GM21447 (cell line): ENCODE data around the gene EPN3.

Experiments
- ATAC-seq: cut with Tn5 transposase; IDR thresholded peaks from one replicate; pipeline ENCODE4 v1.9.1; 2021; ENCODE audit not compliant: unreplicated experiment

Gene EPN3

DNA sequence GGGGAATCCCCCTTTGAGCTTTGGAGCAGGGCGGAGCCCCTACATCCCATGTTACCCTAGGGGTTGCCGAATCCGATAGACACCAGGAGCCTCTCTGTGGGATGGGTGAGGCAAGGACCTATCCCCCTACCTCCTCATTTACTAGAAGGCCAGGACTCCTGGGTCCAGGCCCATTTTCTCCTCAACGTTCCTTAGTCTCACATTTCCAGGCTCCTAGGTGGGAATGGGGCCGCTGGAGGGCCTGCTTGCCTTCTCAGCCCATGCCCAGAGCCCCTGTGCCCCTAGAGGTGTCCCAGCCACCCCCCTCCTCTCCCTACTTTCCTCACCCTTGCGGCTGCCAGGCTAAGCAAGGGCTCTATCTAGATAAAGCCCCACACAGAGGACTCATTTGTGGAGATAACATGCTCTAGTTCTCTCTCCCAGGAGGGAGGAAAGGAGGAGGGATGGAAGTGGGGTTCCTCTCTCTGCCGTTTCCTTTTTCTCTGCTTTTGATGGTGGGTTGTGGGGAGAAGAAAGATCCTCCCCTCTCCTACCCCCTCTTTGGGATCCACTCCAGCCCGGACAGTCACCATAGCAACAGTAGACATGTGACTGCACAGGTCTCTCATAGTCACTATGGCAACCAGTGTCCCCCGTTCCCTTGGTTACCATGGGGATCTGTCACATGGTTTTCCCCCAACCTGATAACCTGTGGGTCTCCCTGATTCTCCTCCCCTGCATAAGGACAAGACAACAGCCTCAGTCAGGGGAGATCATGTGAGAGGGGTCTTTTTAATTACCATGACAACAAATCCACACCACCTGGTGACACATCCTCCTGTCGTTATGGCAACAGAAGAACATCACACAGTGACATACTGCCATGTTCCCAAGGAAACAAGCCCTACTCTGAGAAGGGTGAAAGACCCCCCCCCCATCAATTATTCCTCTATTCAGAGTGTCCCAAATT is 33.1 kb downstream of the EPN3 start:
- ATAC-seq: no peak

- no peak for ATAC-seq
Measured at GRCh38 chr17:50566886-50567285, 34.4 kb downstream of the EPN3 start.

GRCh38 chr17:50568659-50569058 is 36.1 kb downstream of the EPN3 start:
- ATAC-seq: no peak

DNA sequence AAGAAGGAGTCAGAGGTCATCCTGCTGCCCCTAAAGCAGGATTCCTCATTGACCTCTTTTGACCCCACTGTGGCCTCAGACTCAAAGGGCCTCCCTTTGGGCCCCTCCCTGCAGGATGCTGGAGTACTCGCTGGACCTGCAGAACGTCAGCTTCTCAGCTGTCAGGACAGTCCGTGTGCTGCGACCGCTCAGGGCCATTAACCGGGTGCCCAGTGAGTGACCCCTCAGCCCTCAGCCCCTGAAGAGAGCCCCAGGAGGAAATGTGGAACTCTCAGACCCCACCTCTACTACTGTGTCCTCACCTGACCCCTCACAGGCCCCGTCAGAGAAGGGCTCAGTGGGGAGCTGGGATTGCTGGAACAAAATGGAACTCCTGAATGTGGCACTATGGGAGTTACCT is 37.1 kb downstream of the EPN3 start:
- ATAC-seq: no peak

- no peak for ATAC-seq
Measured at GRCh38 chr17:50570032-50570431, 37.5 kb downstream of the EPN3 start.

GRCh38 chr17:50570528-50570927 is 38.0 kb downstream of the EPN3 start:
- ATAC-seq: no peak

DNA sequence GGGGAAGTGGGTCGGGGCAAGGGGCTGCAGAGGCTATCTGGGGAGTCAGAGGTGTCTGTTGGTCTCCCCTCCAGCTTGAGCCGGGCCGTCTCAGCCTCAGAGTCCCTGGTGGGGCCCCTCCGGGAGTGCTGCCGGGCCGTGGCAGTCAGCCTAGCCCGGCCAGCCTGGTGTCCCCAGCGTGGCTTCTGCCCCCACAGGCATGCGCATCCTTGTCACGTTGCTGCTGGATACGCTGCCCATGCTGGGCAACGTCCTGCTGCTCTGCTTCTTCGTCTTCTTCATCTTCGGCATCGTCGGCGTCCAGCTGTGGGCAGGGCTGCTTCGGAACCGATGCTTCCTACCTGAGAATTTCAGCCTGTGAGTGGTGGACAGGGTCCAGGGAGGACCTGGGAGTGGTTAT is 39.1 kb downstream of the EPN3 start:
- ATAC-seq: no peak

GRCh38 chr17:50572541-50572940 is 40.0 kb downstream of the EPN3 start:
- no peak for ATAC-seq

GRCh38 chr17:50573866-50574611 is 41.5 kb downstream of the EPN3 start:
- no peak for ATAC-seq

DNA sequence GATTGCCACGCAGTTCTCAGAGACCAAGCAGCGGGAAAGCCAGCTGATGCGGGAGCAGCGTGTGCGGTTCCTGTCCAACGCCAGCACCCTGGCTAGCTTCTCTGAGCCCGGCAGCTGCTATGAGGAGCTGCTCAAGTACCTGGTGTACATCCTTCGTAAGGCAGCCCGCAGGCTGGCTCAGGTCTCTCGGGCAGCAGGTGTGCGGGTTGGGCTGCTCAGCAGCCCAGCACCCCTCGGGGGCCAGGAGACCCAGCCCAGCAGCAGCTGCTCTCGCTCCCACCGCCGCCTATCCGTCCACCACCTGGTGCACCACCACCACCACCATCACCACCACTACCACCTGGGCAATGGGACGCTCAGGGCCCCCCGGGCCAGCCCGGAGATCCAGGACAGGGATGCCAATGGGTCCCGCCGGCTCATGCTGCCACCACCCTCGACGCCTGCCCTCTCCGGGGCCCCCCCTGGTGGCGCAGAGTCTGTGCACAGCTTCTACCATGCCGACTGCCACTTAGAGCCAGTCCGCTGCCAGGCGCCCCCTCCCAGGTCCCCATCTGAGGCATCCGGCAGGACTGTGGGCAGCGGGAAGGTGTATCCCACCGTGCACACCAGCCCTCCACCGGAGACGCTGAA is 43.2 kb downstream of the EPN3 start:
- ATAC-seq: no peak

- no peak for ATAC-seq
Measured at GRCh38 chr17:50576864-50577263, 44.3 kb downstream of the EPN3 start.

DNA sequence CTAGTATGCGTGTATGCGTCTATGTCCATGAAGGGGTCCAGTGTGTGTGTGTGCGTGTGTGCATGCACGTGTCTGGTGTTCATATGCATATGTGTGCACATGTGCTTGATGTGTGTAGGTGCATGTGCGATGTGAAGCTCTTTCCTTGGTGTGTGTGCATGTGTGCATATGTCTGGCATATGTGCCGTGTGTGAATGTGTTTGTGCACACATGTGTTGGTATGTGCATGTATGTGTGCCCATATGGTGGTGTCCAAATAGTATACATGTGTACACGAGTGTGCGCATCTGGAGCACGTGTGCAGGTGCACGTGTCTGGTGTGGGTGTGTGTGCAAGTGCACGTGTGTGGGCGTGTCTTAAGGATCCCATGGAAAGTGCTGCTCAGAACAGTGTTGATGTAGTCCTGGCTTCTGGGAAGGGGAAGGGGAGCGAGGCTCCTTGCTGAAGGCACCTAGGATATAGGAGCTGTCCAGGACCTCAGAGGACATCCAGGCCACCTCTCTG is 45.0 kb downstream of the EPN3 start:
- ATAC-seq: no peak

DNA sequence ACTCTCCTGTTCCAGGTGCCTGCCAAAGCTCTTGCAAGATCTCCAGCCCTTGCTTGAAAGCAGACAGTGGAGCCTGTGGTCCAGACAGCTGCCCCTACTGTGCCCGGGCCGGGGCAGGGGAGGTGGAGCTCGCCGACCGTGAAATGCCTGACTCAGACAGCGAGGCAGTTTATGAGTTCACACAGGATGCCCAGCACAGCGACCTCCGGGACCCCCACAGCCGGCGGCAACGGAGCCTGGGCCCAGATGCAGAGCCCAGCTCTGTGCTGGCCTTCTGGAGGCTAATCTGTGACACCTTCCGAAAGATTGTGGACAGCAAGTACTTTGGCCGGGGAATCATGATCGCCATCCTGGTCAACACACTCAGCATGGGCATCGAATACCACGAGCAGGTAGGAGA is 45.6 kb downstream of the EPN3 start:
- no peak for ATAC-seq

GRCh38 chr17:50579399-50579798 is 46.9 kb downstream of the EPN3 start:
- ATAC-seq: no peak

GRCh38 chr17:50580646-50581045 is 48.1 kb downstream of the EPN3 start:
- no peak for ATAC-seq

GRCh38 chr17:50581316-50581715 is 48.8 kb downstream of the EPN3 start:
- ATAC-seq: no peak

DNA sequence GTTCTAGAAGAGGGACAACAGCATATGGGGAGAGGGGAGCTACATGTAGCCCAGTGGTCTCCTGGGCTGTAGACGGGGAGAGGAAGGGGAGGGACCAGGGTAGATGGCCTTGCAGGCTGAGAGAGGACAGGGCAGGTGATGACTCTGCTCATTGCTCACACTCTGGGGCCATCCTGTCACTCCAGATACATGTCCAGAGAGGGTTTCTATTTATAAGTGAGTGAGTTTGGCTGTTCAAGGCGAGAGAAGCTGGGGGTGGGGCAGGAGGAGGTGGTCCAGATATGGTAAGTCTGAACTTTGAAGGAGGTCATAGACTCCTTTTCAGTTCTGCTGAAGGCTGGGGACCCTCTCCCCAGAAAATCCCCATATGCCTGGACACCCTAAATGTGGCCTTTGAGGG is 50.2 kb downstream of the EPN3 start:
- no peak for ATAC-seq

DNA sequence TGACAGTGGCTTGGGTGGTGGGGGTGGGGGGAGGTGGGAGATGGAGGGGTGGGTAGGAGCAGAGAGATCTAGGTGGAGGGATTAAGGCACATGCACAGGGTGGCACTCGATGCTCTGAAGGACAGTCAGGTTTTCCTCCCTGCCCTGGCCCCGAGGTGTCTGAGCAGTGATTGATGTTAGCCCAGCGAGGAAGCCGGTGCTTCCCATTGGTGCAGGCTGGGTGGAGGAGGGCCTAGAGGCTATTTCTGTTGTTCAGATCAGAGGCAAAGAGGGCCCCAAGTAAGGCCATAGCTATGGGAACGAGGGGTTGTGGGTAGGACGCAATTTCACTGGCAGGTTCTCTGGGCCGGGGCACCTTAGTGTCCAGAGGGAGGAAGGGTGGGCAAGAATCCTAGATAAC is 51.1 kb downstream of the EPN3 start:
- no peak for ATAC-seq

GRCh38 chr17:50584116-50584515 is 51.6 kb downstream of the EPN3 start:
- ATAC-seq: no peak

DNA sequence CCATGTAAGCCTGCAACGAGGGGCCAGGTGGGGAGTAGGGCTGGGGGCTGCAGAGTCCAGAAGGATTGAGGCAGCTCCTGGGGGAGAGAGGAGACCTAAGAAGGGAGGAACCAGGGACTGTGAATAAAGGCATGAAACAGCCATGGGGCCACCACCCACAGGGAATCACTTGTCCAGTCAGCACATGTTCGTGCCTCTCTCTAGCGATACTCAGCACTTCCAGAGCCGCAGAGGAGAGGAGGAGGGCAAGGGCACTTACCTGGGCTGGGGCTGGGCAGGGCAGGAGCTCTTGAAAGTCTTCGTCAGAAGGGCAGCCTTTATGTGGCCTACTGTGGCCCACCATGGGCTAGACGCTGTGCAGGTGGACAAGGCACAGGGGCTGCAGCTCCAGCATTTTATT is 52.2 kb downstream of the EPN3 start:
- no peak for ATAC-seq

GRCh38 chr17:50585346-50585745 is 52.8 kb downstream of the EPN3 start:
- no peak for ATAC-seq

- no peak for ATAC-seq
Measured at GRCh38 chr17:50585891-50586290, 53.4 kb downstream of the EPN3 start.
